Neuronal stem cell (in vitro differentiated cells): Measurements from ENCODE around the gene BAIAP2.

Experiments used
- DNase-seq: peaks from one replicate; pipeline ENCODE4 v3.0.0-alpha.2; 2013; ENCODE audit warnings: low spot score
- H2AFZ ChIP-seq: one replicate; pipeline ENCODE4 v1.6.1; 2013; ENCODE audit warnings: mild to moderate bottlenecking, low read length, inconsistent platforms
- H2AK5ac ChIP-seq: 2 replicates; pipeline ENCODE4 v1.6.1; 2013; ENCODE audit warnings: low read depth, mild to moderate bottlenecking, inconsistent platforms, low read length, moderate library complexity, mixed read lengths
- H2BK120ac ChIP-seq: 2 replicates; pipeline ENCODE4 v1.6.1; 2013; ENCODE audit warnings: low read depth, mild to moderate bottlenecking, inconsistent platforms, low read length, moderate library complexity, mixed read lengths
- H2BK12ac ChIP-seq: one replicate; pipeline ENCODE4 v1.6.1; 2013; ENCODE audit warnings: low read length, inconsistent platforms
- H2BK15ac ChIP-seq: 2 replicates; pipeline ENCODE4 v1.6.1; 2013; ENCODE audit warnings: mild to moderate bottlenecking, low read length, inconsistent platforms, mixed read lengths
- H2BK5ac ChIP-seq: one replicate; pipeline ENCODE4 v1.6.1; 2013; ENCODE audit warnings: inconsistent platforms, mild to moderate bottlenecking, low read length, moderate library complexity
- H3K14ac ChIP-seq: one replicate; pipeline ENCODE4 v1.6.1; 2013; ENCODE audit warnings: low read length, inconsistent platforms
- H3K18ac ChIP-seq: 2 replicates; pipeline ENCODE4 v1.6.1; 2013; ENCODE audit warnings: low read length, inconsistent platforms
- H3K23ac ChIP-seq: 2 replicates; pipeline ENCODE4 v1.6.1; 2013; ENCODE audit warnings: low read depth, mild to moderate bottlenecking, mixed read lengths, low read length, inconsistent platforms; ENCODE audit not compliant: poor library complexity
- H3K27ac ChIP-seq: replicated peaks from 3 replicates; pipeline ENCODE4 v1.5.1; 2013; ENCODE audit warnings: low read length, inconsistent platforms
- H3K27me3 ChIP-seq, 3 experiments: 2 replicates each; pipeline ENCODE4 v1.6.1; 2013; ENCODE audit warnings: low read length in 3 of 3, mild to moderate bottlenecking in 2 of 3, inconsistent platforms in 1 of 3, low read depth in 1 of 3, mixed read lengths in 1 of 3, moderate library complexity in 1 of 3; ENCODE audit not compliant: control insufficient read depth in 3 of 3, insufficient read depth in 3 of 3
- H3K36me3 ChIP-seq, 2 donors: replicated peaks in 1 of 2; 2 replicates each; pipeline ENCODE4 v1.6.1; 2013; ENCODE audit warnings: low read length in 2 of 2; ENCODE audit not compliant: control insufficient read depth in 2 of 2, insufficient read depth in 2 of 2
- H3K4ac ChIP-seq: 2 replicates; pipeline ENCODE4 v1.6.1; 2013; ENCODE audit warnings: inconsistent platforms, mild to moderate bottlenecking, low read length, moderate library complexity
- H3K4me1 ChIP-seq, 2 donors: 1 replicate in 1 of 2; 2 replicates in 1 of 2; pipeline ENCODE4 v1.6.1; 2013; ENCODE audit warnings: low read length in 2 of 2, low read depth in 1 of 2; ENCODE audit not compliant: control insufficient read depth in 2 of 2, insufficient read depth in 1 of 2
- H3K4me2 ChIP-seq: one replicate; pipeline ENCODE4 v1.6.1; 2013; ENCODE audit warnings: mild to moderate bottlenecking, low read length, inconsistent platforms; ENCODE audit not compliant: insufficient read depth, poor library complexity, severe bottlenecking
- H3K4me3 ChIP-seq, 2 donors: 2 replicates each; pipeline ENCODE4 v1.5.1; 2013; ENCODE audit warnings: low read length in 2 of 2, mild to moderate bottlenecking in 2 of 2, inconsistent platforms in 1 of 2, moderate library complexity in 1 of 2
- H3K79me1 ChIP-seq: one replicate; pipeline ENCODE4 v1.6.1; 2013; ENCODE audit warnings: low read depth, mild to moderate bottlenecking, inconsistent platforms, low read length, moderate library complexity
- H3K9ac ChIP-seq: one replicate; pipeline ENCODE4 v1.6.1; 2013; ENCODE audit warnings: mild to moderate bottlenecking, low read depth, low read length, inconsistent platforms; ENCODE audit not compliant: poor library complexity
- H3K9me3 ChIP-seq, 2 donors: replicated peaks in 1 of 2; 2 replicates each; pipeline versions ENCODE3 to v1.6.1; 2013; ENCODE audit warnings: low read length in 2 of 2, mild to moderate bottlenecking in 2 of 2, inconsistent platforms in 1 of 2, low read depth in 1 of 2, mixed read lengths in 1 of 2, moderate library complexity in 1 of 2; ENCODE audit not compliant: control insufficient read depth in 2 of 2, insufficient read depth in 1 of 2
- H4K8ac ChIP-seq: one replicate; pipeline ENCODE4 v1.6.1; 2013; ENCODE audit warnings: low read depth, mild to moderate bottlenecking, inconsistent platforms, low read length, moderate library complexity
- H4K91ac ChIP-seq: one replicate; pipeline ENCODE4 v1.6.1; 2013; ENCODE audit warnings: low read length, low read depth, mild to moderate bottlenecking, inconsistent platforms; ENCODE audit not compliant: poor library complexity
- WGBS, 2 donors: extraction: QIAGEN DNeasy Blood & Tissue Kit; methylation state at CpG; one replicate each; pipeline ENCODE4 v1.1.7; 2013; ENCODE audit warnings: missing lambda C conversion rate in 2 of 2, mixed read lengths in 1 of 2; ENCODE audit not compliant: insufficient read length in 2 of 2, insufficient replicate concordance in 1 of 2; ENCODE audit errors: extremely low coverage in 2 of 2; 5-methylcytosine and 5-hydroxymethylcytosine counted together

The BAIAP2 gene

DNA sequence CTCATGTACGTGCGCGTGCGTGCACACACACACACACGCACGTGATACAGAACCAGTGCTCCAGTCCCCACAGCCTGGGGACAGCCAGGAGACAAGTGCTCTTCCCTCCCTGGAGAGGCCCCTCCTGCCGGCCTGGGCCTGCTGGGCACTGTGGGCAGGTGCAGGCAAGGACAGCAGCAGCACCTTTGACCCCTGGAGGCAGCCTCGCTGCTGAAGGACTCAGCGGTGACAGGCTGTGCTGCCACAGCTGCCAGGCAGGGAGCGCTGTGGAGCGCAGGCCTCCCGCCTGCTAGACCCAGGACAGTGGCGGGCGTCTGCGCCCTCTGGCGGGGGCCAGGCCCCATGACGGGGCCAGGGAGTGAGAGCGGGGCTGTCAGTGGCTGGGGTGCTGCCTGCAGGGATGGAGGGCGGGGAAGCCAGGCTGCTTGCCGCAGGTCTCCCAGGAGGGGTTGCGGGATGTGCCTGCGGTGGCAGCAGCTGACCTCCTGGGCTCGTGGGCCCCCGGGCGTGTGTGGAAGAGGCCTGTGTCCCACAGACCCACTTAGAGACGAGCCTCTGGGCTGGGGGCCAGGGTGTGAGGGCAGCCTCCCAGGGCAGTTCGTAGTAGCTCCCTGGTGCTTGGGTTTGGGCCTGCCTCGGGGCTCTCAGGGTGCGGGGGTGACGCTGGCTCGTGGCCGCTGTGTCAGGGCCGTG, 66.8 kb downstream of the BAIAP2 start:
- peak overlapping the region in 1 of 2 donors; percentile 9 for H3K4me3 ChIP-seq
- no CpG with 5 or more reads among the region's 33 CpGs for WGBS, 2 donors
- no peak overlapping the region for H3K27ac ChIP-seq

DNA sequence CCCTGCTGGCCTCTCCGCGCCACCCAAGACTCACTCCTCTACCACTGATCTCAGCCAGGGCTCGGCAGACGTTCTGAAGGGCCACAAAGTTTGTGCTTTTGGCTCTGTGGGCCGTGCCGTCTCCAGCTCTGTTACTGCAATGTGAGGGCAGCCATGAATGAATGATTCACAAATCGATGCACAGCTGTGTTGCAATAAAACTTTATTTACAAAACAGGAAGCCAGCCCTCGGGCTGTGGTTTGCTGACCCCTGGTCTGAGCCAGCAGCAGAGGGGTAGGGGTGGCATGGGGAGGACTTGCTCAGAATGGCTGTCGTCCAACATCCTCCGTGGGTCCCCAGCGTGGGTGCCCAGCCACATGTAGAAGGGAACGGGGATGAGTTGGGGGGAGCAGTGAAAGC, 67.4 kb downstream of the BAIAP2 start:
- Histone ChIP-seq H2AK5ac (peak overlapping the region; percentile 60), H2BK15ac (no peak overlapping the region), H4K8ac (no peak overlapping the region), H2BK5ac (peak overlapping the region; percentile 77), H4K91ac (no peak overlapping the region), H3K14ac (no peak overlapping the region), H3K4me3 (peak overlapping the region in 1 of 2 donors; percentile 9), H3K4me2 (no peak overlapping the region), H3K27me3 (no peaks in the 10 kb centered on the region), H3K27ac (no peak overlapping the region), H3K18ac (no peak overlapping the region), H2BK12ac (no peak overlapping the region), H2AFZ (no peak overlapping the region), H3K36me3 (peaks cover 22 to 44% of the 10 kb centered on the region in 2 donors), H3K9me3 (no peaks in the 10 kb centered on the region), H3K79me1 (peaks cover 4% of the 10 kb centered on the region), H3K4ac (no peak overlapping the region), H2BK120ac (no peak overlapping the region), H3K4me1 (peaks cover 9 to 20% of the 10 kb centered on the region in 2 donors), H3K9ac (no peak overlapping the region), H3K23ac (peak overlapping the region; percentile 34)
- no CpG with 5 or more reads among the region's 12 CpGs for WGBS, 2 donors
- DNase-seq, result no peak

More for the DNA sequence above, 66.8 kb downstream of the BAIAP2 start:
- Histone ChIP-seq H2BK5ac (peak overlapping the region; percentile 77), H2BK120ac (no peak overlapping the region), H3K18ac (peak overlapping the region; percentile 70), H4K91ac (no peak overlapping the region), H3K79me1 (peaks cover 4% of the 10 kb centered on the region), H3K9ac (no peak overlapping the region), H2BK12ac (no peak overlapping the region), H4K8ac (no peak overlapping the region), H2BK15ac (peak overlapping the region; percentile 69), H3K36me3 (peaks cover 20 to 40% of the 10 kb centered on the region in 2 donors), H3K9me3 (no peaks in the 10 kb centered on the region), H3K4me2 (no peak overlapping the region), H3K23ac (peak overlapping the region; percentile 34), H3K4me1 (peaks cover 14 to 25% of the 10 kb centered on the region in 2 donors), H2AFZ (no peak overlapping the region), H2AK5ac (peak overlapping the region; percentile 60), H3K14ac (no peak overlapping the region), H3K4ac (no peak overlapping the region), H3K27me3 (no peaks in the 10 kb centered on the region)
- DNase-seq, result peak; percentile 88

- Histone ChIP-seq H3K14ac (no peak overlapping the region), H3K4me1 (peaks cover 5 to 15% of the 10 kb centered on the region in 2 donors), H3K36me3 (peaks cover 22 to 49% of the 10 kb centered on the region in 2 donors), H3K23ac (no peak overlapping the region), H3K4me2 (no peak overlapping the region), H2BK15ac (no peak overlapping the region), H3K18ac (no peak overlapping the region), H3K9me3 (no peaks in the 10 kb centered on the region), H3K9ac (no peak overlapping the region), H2BK5ac (peak overlapping the region; percentile 77), H4K8ac (no peak overlapping the region), H3K79me1 (peaks cover 4% of the 10 kb centered on the region), H4K91ac (no peak overlapping the region), H2AFZ (no peak overlapping the region), H3K4me3 (no peak overlapping the region), H2BK12ac (peak overlapping the region; percentile 75), H2AK5ac (no peak overlapping the region), H3K27ac (no peak overlapping the region), H3K27me3 (no peaks in the 10 kb centered on the region), H2BK120ac (no peak overlapping the region), H3K4ac (no peak overlapping the region)
- no peak for DNase-seq
- WGBS, 2 donors, result no CpG with 5 or more reads among the region's 17 CpGs
Observed at GRCh38 chr17:81102869-81103268, 67.9 kb downstream of the BAIAP2 start.

- Histone ChIP-seq H3K79me1 (peaks cover 4% of the 10 kb centered on the region), H2BK120ac (no peak overlapping the region), H3K27ac (no peak overlapping the region), H3K9me3 (no peaks in the 10 kb centered on the region), H3K36me3 (peaks cover 22 to 54% of the 10 kb centered on the region in 2 donors), H2AFZ (no peak overlapping the region), H2AK5ac (no peak overlapping the region), H3K9ac (peak overlapping the region; percentile 3), H3K4me1 (peaks cover 2 to 12% of the 10 kb centered on the region in 2 donors), H3K4me2 (no peak overlapping the region), H2BK15ac (no peak overlapping the region), H4K8ac (no peak overlapping the region), H3K14ac (no peak overlapping the region), H3K23ac (no peak overlapping the region), H4K91ac (no peak overlapping the region), H3K4me3 (no peak overlapping the region), H2BK5ac (no peak overlapping the region), H3K27me3 (no peaks in the 10 kb centered on the region), H2BK12ac (no peak overlapping the region), H3K18ac (peak overlapping the region; percentile 11), H3K4ac (no peak overlapping the region)
- no peak for DNase-seq
- WGBS, 2 donors, result no CpG with 5 or more reads among the region's 20 CpGs
Observed at GRCh38 chr17:81103379-81103778, 68.4 kb downstream of the BAIAP2 start.
